CD1c-positive myeloid dendritic cell (primary cell): ENCODE data around the gene MAP7.

Source experiments
- DNase-seq: peaks from one replicate; pipeline ENCODE4 v3.0.0-alpha.2; 2016; ENCODE audit errors: extremely low spot score

MAP7 gene

DNA sequence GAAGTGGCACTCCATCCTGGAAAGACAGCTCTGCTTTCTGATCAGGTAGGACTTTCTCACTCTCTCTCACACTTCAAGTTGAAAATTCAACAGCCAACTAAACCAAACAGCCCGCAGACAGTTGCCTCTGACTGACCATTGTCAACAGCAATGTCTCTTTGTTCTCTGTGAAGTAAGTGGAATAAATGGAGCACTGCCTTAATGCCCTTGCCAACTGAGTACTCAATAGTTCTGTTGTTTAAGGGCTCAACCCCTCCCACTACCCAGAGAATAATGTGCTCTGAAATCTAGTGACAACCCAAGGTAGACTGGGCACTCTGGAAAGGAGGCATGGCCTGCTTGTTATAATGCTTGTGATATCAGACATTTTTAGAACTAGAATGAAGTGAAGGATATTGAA is 243.8 kb downstream of the MAP7 start:
- no peak for DNase-seq

DNA sequence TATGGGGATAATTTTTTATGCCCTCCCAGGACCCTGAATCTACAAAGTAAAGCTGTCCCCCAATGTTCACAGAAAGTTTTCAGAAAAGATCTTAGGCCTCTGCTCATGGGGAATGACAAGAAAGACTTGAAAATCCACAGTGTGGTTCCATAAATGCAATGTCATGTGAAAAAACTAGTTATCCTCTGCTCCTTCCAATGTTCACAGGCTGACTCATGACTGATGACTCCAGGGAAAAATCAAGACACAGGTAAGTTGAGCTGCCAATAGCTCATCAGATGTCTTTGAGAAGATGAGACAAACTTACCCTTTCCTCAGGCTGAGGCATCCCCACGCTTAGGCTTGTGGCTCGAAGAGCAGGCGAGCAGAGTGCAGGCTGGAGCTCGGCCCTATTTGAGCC is 245.8 kb downstream of the MAP7 start:
- DNase-seq, result no peak

DNA sequence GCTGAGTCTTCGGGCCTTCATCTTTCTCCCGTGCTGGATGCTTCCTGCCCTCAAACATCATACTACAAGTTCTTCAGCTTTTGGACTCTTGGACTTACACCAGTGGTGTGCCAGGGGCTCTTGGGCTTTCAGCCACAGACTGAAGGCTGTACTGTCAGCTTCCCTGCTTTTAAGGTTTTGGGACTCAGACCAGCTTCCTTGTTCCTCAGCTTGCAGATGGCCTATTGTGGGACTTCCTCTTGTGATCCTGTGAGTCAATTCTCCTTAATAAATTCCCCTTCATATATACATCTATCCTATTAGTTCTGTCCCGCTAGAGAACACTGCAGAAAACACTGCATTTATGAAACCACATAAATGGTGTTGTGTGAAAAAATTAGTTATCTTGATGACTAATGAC is 246.7 kb downstream of the MAP7 start:
- DNase-seq, result peak; percentile 27

DNA sequence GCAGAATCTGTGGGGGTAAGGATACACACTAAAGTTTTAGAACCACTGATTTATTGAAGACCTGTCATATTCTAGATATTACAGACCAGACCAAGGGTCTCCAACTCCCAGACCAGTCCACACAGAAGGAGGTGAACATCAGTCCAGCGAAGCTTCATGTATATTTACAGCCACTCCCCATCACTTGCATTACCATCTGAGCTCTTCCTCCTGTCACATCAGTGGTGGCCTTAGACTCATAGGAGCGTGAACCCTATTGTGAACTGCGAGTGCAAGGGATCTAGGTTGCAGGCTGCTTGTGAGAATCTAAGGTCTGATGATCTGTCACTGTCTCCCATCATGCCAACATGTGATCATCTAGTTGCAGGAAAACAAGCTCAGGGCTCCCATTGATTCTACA is 255.6 kb downstream of the MAP7 start:
- no peak for DNase-seq
